Stimulated activated CD4-positive, alpha-beta T cell treated with anti-CD3 and anti-CD28 coated beads, Interleukin-4, amount 100 ng/mL, for 24 hours (primary cell): Measurements from ENCODE around the gene LHFPL5.

Source experiments
- DNase-seq: peaks from one replicate; pipeline ENCODE4 v3.0.0-alpha.2; 2020

Gene LHFPL5

DNA sequence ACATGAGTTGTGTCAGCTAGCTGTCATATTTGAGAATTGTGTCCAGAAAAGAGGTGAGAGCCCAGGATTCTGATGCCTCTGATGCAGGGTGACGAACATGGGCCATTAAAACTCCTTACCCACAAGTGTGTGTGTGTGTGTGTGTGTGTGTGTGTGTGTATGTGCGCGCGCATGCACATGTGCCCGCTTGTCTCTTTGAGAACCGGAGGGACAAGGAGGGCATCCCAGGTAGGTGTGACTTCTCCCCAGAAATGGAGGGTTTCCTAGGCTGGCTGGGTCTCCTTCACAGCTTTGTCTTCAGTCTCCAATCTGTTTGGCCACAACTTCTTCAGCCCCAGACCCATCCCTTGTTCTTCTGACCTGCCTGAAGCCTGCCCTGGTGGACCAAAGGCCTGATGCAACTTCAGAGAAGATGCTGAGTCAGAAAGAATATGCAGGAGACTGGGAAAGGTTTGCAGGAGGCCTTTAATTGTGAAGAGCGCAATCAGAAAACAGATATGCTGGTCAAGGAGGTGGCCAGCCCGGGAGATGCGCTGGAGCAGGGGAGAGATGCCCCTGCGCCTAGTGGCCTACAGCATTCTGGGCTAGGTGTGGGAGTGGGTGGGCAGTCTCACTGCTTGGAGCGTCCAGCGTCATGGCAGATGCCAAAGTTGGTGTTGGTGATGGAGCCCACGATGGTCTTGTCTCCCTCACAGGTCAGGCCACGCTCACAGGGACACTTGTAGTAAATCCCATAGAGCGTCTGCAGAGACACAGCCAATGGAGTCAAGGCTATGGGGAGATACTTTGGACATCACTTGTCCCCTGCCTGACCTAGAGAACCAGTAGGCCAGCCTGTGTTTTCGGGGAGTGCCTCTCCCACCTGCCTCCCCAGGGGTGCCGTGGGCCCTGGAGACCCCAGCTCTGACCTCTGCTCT, 10.4 kb upstream of the LHFPL5 start:
- no peak for DNase-seq

DNA sequence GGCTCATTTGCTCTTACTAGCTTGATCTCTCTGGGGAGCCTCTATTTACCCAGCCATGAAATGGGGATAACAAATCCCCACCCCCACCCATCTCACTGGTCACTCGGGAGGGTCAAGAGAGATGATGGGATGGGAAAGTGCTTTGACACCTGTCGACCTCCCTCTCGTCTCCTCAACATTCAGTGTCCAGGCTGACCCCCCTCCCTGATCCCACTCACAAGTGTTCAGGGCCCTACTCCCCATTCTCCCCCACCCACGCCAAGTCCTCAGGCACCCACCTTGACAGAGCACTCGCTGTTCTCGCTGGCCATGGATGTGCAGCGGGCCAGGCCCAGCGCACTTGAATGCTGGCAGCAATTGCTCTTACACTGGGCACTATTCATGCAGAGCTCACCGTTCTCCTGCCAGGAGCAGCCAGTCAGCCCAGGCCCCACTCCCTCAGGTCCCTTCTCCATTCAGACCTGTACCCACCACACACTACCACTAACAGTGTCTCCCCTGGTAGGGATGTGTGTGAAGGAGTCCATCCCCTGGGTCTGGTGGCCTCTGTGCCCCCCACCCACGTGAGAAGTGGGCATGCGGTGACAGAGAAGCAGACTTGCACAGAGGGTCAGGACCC, 9.6 kb upstream of the LHFPL5 start:
- no peak for DNase-seq

DNA sequence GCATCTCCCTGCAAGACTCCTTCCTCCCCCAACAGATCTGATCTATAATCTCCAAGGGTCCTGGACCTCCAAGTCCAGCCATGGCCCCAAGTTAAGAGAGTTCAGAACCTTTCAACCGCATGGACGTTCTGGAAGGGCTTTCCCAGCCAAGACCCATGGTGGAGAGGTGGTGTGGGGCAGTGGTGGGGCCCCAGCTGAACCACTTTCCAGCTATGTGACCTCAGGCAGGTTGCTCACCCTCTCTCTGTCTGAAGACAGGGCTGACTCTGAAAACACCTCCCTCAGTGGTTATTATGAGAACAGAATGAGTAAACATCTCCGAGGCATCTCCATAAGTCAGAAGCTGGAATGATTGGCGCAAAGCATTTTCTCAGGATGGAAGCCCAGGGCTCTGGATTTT, 8.9 kb upstream of the LHFPL5 start:
- no peak for DNase-seq

DNA sequence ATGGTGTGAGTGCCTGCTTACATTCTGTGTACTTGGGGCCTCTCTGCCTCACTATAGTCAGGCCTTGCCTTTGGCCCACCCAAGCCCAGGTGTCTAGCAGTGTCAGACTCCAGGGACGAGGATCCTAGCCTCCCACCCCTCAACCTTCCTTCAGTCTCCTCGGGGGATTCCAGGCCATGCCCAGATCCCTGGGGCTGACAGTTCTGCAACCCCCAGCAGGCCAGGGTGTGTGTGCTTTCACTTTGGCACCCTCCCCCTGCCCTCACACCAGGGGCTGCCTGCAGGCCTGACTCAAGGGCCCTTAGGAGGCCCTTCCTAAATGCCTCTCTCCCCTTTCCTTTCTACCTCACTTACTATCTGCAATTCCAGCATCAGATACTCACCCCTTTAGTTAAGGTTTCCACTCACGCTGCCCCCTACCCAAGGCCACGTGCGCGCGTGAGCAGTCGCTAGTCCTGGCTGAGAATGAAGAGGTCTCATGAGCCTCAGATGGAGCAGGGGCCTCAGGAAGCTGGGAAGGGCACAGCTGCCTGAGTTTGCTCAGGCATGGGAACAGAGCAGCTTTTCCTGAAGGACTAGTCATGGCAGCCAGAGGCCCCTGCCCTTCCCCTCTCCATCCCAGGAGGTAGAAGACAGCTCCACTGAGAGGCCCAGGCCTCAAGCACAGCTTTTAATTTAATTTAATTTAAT, 7.2 kb upstream of the LHFPL5 start:
- no peak for DNase-seq

DNA sequence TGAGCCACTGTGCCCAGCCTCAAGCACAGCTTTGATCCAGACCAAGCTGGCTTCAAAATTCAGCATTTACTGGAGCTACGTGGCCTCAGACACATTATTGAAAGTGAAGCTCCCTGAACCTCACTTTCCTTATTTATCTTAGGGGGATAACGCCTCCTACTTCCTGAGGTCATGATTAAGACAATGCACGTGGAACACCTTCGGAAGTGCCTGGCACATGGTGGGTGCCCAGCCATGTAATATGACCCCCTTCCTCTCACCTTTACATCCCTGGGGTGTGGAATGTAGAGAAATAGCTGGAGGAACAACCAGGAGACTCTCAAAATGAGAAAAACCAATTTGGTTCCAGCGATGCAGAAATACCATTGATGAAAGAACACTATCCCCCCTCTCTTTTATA, 6.4 kb upstream of the LHFPL5 start:
- no peak for DNase-seq

DNA sequence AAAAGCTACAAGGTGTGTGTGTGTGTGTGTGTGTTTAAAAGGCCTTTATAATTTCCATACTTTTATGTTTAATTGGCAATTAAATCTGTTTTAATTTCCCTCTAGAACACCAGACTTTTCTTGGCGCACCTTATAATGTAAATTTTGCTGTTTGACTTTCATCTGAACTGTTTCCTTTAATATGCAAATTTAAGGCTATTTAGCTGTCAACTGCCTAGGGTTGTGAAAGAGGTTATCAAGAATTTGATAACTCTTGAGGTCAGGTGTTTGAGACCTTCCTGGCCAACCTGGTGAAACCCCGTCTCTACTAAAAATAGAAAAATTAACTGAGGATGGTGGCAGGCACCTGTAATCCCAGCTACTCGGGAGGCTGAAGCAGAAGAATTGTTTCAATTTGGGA, 4.0 kb upstream of the LHFPL5 start:
- no peak for DNase-seq

DNA sequence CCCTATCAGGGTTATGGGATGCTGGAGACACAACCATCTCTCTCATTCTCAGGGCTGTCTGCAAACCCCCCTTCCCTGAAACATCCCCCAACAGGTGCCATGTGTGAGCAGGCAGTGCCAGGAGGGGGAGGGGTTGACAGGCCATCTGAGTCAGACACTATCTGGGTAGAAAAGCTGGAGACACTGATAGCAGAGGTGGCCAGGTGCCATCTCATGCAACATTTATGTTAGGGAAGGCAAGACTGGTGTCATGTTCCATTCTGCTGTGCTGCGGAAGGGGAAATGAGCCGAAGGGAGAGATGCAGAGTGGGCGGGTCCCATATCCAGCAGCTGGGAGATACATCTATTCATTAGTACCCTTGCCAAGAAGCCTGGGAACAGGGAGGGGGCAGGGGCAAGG, 3.5 kb downstream of the LHFPL5 start:
- DNase-seq, result no peak

DNA sequence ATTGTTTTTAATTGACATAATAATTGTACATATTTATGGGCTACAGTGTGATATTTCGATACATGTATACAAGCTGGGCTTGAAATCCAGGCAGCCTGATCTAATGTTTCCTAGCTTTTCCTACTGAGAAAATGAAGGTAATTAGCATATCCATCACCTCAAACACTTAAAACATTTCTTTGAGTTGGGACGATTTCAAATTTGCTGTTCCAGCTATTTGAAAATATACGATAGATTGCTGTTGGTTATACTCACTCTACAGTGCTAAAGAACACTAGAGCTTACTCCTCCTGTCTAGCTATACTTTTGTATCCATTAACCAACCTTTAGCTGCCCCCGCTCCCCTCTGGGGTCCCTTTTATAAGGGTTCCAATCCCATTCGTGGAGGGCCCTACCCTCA, 4.7 kb downstream of the LHFPL5 start:
- DNase-seq, result no peak

DNA sequence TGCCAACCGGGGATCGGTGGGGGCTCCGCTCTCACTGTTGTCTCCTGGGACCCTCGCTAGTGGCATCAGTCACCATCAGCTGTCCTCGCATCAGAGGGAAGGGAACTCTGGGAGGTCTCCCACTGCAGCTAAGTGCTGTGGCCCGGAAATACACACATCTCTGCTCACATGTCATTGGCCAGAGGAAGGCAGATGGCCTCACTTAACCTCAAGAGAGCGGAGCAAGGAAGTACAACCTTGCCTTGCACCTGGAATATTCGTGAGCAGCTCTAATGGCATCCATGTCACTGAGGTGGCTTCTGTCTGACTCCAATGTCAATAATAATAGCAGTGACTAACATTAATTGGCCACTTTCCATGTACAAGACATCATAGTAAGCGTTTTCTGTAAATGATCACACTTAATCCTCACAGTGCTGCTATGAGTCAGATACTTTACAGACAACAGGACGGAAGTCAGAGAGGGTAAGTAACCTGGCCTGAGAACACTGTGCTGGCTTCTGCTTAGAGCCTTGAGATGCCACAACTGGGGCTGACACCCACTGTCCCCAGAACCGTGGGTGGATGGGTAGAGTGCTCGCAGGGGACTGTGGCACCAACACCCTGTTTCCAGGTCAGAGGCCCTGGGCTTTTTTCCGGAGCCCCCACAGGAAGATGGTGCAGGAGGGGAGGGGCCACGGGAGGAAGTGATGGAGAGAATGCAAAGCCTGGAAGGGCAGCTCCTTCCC, 6.0 kb downstream of the LHFPL5 start:
- no peak for DNase-seq

DNA sequence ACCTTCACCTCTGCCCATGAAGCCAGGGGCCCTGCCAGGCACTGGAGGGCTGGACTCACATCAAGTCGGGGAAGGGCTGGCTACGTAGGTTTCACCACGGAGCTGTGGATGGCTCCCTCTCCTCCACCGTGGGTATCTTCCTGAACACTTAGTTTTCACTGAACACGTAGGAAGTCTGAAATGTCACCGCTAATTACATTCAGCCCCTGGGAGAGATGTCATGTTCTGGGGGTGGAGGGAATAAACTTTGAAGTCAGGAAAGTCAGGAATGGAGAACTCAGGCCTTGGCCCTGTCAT, 6.5 kb downstream of the LHFPL5 start:
- no peak for DNase-seq

DNA sequence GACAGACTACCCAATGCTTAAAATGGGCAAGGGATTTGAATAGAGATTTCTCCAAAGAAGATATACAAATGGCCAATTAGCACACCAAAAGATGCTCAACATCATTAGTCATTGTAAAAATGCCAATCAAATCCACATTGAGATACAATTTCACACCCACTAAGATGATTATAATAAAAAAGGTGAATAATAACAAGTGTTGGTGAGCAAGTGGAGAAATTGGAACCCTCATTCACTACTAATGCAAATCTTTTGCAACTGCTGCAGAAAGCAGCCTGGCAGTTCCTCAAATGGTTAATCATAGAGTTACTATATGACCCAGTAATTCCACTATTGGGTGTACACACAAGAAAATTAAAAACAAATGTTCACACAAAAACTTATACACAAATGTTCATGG, 12.4 kb downstream of the LHFPL5 start:
- DNase-seq, result no peak

DNA sequence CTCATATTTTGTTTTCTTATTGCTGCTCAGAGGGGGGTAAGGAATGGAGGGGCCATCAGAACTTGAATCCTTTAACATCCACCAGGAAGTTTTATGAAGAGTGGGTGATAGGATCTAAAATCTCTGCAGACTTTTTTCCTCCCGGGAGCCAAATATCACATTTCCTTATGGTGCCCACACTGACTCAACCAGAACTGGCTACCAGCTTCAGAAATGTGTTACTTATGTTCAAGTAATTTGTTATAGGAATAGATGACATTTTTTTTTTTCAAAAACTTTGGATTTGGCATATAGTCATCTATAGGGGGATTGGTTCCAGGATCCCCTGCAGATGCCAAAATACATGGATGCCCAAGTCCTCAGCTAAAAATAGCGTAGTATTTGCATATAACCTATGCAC, 18.4 kb downstream of the LHFPL5 start:
- DNase-seq, result no peak

DNA sequence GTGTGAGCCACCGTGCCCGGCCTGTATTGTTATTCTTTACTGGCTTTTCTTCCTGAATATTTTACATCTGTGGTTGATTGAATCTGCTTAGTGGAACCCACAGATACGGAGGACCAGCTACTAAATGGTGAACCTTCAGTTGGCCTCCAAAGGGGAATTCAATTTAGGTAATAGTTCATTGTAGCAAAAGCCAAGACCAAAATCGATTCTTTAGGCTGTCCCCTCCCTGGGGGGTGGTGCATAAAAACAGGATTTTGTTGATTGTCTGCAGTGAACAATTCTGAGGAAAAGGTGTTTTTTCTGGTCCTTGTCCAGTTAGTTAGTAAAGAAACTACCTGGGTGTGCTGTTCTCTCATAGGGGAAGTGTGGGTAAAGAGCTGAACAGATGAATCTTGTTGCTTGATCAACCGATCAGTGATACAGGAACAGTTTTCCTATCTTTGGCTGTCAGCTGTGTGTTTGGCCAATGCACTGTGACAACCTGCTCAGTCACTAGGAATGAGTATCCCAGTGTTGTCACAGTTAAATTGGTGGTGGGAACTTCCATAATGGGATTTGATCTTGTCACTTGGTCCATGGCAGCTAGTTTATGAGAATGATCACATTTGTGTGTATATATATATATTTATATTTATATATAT, 19.5 kb downstream of the LHFPL5 start:
- DNase-seq, result no peak

DNA sequence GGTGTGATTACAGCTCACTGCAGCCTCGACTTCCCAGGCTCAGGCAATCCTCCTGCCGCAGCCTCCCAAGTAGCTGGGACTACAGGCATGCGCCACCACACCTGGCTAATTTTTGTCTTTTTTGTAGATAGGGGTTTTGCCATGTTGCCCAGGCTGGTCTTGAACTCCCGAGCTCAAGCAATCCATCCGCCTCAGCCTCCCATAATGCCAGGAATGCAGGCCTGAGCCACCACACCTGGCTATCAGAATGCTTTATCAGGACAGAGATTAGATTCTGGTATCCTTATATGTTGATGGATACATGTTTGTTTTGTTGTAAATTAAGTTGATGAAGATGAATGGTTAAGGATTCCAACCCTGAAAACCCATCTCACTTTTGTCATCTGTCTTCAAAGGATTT, 24.2 kb downstream of the LHFPL5 start:
- DNase-seq, result no peak

DNA sequence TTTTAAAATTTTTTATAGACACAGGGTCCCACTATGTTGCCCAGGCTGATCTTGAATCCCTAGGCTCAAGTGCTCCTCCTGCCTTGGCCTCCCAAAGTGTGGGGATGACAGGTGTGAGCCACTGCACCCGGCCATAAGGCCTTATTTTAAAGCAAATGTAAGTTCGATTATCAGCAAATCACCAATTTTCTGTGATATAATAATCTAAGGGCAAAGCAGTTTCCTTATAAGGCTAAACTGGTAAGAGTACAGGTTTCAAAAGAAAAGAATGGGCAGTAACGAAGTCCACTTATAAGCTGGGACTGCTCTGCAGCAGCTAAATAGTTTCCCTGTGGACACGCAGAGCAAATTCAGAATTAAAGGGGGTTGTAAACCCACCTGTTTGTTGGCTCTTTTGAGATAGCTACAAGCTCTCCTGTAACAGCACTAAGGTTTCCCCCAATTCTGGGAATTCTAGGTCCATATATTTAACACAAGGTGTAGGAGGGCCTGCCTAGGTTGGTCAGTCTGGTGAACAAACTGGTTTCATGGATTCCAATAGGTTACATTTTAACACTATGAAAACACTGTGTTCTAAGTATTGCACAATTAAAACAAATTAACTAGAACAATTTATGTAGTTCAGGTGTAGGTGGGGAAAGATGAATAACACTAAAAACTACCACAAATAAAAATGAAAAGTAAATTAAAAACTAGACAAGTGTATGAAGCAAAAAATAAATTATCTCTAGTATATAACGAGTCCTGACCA, 26.3 kb downstream of the LHFPL5 start:
- no peak for DNase-seq

DNA sequence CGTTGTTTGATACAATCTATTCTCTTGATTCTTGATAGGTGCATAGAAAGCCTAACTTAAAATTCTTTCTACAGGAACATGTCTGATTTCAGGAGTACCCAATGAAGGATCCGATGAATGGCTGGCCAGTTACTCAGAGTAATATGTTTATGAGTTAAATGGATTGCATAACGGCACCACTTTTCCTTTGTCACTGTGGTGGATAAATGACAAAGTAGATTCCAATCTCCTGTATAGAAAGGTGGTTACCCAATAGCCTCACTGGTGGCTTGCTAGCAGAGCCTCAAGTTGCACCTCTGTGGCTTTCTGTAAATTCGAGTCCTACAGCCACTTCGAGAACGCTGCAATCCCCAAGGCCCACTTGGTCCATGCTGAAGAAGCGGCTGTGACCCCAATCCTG, 28.4 kb downstream of the LHFPL5 start:
- DNase-seq, result no peak

DNA sequence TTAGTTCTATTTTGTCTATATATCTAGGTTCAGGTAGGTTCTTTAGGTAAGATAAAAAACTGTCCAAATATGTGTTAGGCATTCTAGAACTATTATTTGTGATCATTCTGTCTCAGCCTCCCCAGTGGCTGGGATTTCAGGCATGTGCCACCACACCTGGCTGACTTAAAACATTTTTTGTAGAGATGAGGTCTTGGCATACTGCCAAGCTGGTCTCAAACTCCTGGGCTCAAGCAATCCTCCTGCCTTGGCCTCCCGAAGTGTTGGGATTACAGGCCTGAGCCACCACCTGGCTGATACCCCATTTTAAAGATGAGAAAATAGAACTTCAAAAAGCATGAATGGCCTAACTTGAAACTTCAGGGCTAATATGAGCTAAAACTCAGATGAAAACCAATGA, 33.9 kb downstream of the LHFPL5 start:
- no peak for DNase-seq

DNA sequence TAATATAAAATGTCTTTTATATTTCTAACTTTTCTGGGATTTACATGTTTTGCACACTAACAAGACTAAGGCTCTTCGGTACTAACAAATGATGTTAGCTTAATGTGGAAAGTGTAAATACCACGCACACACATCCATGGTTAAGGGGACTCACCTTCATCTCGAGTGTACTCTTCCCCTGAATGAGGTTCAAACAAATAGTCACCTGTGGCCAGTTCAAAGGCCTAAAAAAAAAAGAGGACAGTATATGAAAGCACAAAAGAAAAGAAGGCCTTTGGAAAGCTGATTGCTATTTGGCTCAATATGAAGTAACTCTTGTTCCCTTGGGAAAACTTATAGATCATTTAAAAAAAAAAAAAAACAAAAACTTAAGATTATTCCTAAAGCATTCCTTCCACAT, 37.2 kb downstream of the LHFPL5 start:
- no peak for DNase-seq

DNA sequence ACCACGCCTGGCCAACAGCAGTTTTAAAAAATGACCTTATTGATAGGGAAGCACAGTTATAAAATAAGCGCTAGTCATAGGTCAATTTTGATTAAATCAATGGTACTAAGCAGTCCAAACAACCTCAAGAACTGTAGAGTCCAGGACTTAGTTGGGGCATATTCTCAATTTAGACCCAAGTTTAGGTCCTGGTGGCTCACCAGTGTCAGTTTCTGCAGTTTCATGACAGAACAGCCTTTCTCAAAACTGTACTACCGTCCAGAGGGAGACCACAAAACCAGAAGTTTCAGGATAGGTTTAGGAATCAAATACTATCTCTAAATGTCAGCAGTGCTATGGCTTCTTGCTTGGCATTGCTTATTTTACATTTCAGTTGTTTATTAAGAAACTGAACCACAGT, 39.1 kb downstream of the LHFPL5 start:
- DNase-seq, result no peak

DNA sequence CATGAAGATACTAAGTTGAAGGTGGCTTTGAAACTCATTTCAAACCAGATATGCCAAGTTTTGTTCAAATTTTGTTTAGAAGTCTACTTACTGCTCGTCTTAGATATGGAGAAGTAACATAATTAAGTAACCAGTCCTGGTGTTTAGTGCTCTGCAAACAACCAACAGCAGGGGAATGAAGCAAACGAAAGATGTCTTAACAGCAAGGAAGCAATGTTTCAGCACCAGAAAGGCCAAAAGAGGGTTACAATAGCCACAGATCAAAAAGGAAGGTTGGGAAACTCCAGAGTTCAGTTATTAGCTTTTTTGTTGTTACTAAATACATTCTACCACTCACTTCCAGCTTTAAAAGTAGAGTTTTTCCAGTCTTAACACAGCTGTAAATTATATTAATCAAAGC, 45.1 kb downstream of the LHFPL5 start:
- DNase-seq, result no peak

DNA sequence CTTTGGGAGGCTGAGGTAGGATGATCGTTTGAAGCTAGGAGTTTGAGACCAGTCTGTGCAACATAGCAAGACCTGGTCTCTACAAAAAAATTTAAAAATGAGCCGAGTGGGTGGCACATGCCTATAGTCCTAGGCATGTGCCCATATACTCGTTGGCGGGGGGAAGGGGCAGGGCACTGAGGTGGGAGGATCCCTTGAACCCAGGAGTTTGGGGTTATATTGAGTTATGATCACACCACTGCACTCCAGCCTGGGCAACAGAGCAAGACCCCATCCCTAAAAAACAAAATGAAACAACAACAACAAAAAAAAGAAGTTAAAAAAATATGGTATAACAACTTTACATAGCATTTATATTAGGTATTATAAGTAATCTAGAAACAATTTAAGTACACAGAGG, 47.8 kb downstream of the LHFPL5 start:
- no peak for DNase-seq

DNA sequence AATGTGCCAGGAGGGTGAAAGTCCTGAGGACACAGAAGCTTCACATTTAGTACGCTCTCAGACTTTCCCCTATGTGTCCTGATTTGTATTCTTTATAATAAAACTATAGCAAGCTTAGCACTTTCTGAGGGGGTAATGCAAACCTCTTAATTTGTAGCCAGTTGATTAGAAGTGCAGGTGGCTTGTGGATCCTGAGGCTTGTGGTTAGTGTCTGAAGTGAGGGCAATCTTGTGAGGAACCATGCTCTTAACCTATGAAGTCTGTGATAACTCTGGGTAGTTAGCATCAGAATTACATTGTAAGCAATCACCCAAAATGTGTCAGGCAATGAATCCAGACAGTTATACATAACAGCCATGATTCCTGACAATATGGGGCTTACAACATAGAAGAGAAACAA, 51.1 kb downstream of the LHFPL5 start:
- no peak for DNase-seq
